ENCODE results near the gene SPTBN1. TPM values are rescaled to one million over a fixed set of nuclear protein-coding genes. Genes with fewer than 3 reads are reported as not detected.

Gene SPTBN1
- total and polyA plus RNA-seq, 2 experiments from 2014 or later, result 58.1 to 204 TPM

GRCh38 chr2:54644236-54644635 is 188.1 kb downstream of the SPTBN1 start:
- ATAC-seq, result no peak
- no peak for DNase-seq (ENCODE audit: low spot score)
- H3K27ac Mint-ChIP-seq, result no peak overlapping the region
- H3K36me3 ChIP-seq (ENCODE audit: insufficient read depth), result peaks cover 60% of the 10 kb centered on the region
- no peak overlapping the region for H3K27ac ChIP-seq (ENCODE audit: low read depth)
- peaks cover 83% of the 10 kb centered on the region for H3K36me3 Mint-ChIP-seq (ENCODE audit: low read depth)
- H3K27me3 Mint-ChIP-seq (ENCODE audit: insufficient read depth, low read depth, poor library complexity), result peaks cover 11% of the 10 kb centered on the region
- no peak overlapping the region for H3K4me2 ChIP-seq
- H4K20me1 ChIP-seq (replicated peaks; ENCODE audit: insufficient read depth), result no peaks in the 10 kb centered on the region; the same call in 1 of the 2 replicates
- H3K9me2 ChIP-seq (ENCODE audit: insufficient read depth), result no peaks in the 10 kb centered on the region
- no peaks in the 10 kb centered on the region for H3K79me2 ChIP-seq (replicated peaks; ENCODE audit: insufficient read depth)
- no peak overlapping the region for H3K4me3 Mint-ChIP-seq
- no peaks in the 10 kb centered on the region for H3K9me3 Mint-ChIP-seq
- no peaks in the 10 kb centered on the region for H3K27me3 ChIP-seq (ENCODE audit: insufficient read depth)
- H3K4me1 Mint-ChIP-seq, result no peaks in the 10 kb centered on the region; the same call in 2 of the 3 replicates
- no peaks in the 10 kb centered on the region for H3K4me1 ChIP-seq (ENCODE audit: insufficient read depth)
- TF ChIP-seq, protein P1, sequence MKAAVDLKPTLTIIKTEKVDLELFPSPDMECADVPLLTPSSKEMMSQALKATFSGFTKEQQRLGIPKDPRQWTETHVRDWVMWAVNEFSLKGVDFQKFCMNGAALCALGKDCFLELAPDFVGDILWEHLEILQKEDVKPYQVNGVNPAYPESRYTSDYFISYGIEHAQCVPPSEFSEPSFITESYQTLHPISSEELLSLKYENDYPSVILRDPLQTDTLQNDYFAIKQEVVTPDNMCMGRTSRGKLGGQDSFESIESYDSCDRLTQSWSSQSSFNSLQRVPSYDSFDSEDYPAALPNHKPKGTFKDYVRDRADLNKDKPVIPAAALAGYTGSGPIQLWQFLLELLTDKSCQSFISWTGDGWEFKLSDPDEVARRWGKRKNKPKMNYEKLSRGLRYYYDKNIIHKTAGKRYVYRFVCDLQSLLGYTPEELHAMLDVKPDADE (IDR thresholded peaks at IDR 0.05), result no peak
- TF ChIP-seq STAT1 (IDR thresholded peaks at IDR 0.05; ENCODE audit: unreplicated experiment) (no peak), JUNB (IDR thresholded peaks at IDR 0.05; ENCODE audit: unreplicated experiment) (no peak), ZNF331 (CRISPR knock-in tag; IDR thresholded peaks at IDR 0.05; ENCODE audit: low read depth) (no peak), ZNF114 (CRISPR knock-in tag; IDR thresholded peaks at IDR 0.05) (no peak), NANOG (IDR thresholded peaks at IDR 0.05; ENCODE audit: borderline replicate concordance) (no peak), CREB1 (CRISPR knock-in tag; IDR thresholded peaks at IDR 0.05; ENCODE audit: low read depth) (no peak), POLR2AphosphoS5 (IDR thresholded peaks at IDR 0.05; ENCODE audit: low read depth) (no peak), CTCF (conservative IDR thresholded peaks at IDR 0.05; ENCODE audit: low read depth in 2 of 2) (no peak), EZH2 (IDR thresholded peaks at IDR 0.05; ENCODE audit: low read depth, unreplicated experiment) (no peak), EZH2phosphoT487 (IDR thresholded peaks at IDR 0.05; ENCODE audit: unreplicated experiment) (no peak)
- TF ChIP-seq, protein P2, sequence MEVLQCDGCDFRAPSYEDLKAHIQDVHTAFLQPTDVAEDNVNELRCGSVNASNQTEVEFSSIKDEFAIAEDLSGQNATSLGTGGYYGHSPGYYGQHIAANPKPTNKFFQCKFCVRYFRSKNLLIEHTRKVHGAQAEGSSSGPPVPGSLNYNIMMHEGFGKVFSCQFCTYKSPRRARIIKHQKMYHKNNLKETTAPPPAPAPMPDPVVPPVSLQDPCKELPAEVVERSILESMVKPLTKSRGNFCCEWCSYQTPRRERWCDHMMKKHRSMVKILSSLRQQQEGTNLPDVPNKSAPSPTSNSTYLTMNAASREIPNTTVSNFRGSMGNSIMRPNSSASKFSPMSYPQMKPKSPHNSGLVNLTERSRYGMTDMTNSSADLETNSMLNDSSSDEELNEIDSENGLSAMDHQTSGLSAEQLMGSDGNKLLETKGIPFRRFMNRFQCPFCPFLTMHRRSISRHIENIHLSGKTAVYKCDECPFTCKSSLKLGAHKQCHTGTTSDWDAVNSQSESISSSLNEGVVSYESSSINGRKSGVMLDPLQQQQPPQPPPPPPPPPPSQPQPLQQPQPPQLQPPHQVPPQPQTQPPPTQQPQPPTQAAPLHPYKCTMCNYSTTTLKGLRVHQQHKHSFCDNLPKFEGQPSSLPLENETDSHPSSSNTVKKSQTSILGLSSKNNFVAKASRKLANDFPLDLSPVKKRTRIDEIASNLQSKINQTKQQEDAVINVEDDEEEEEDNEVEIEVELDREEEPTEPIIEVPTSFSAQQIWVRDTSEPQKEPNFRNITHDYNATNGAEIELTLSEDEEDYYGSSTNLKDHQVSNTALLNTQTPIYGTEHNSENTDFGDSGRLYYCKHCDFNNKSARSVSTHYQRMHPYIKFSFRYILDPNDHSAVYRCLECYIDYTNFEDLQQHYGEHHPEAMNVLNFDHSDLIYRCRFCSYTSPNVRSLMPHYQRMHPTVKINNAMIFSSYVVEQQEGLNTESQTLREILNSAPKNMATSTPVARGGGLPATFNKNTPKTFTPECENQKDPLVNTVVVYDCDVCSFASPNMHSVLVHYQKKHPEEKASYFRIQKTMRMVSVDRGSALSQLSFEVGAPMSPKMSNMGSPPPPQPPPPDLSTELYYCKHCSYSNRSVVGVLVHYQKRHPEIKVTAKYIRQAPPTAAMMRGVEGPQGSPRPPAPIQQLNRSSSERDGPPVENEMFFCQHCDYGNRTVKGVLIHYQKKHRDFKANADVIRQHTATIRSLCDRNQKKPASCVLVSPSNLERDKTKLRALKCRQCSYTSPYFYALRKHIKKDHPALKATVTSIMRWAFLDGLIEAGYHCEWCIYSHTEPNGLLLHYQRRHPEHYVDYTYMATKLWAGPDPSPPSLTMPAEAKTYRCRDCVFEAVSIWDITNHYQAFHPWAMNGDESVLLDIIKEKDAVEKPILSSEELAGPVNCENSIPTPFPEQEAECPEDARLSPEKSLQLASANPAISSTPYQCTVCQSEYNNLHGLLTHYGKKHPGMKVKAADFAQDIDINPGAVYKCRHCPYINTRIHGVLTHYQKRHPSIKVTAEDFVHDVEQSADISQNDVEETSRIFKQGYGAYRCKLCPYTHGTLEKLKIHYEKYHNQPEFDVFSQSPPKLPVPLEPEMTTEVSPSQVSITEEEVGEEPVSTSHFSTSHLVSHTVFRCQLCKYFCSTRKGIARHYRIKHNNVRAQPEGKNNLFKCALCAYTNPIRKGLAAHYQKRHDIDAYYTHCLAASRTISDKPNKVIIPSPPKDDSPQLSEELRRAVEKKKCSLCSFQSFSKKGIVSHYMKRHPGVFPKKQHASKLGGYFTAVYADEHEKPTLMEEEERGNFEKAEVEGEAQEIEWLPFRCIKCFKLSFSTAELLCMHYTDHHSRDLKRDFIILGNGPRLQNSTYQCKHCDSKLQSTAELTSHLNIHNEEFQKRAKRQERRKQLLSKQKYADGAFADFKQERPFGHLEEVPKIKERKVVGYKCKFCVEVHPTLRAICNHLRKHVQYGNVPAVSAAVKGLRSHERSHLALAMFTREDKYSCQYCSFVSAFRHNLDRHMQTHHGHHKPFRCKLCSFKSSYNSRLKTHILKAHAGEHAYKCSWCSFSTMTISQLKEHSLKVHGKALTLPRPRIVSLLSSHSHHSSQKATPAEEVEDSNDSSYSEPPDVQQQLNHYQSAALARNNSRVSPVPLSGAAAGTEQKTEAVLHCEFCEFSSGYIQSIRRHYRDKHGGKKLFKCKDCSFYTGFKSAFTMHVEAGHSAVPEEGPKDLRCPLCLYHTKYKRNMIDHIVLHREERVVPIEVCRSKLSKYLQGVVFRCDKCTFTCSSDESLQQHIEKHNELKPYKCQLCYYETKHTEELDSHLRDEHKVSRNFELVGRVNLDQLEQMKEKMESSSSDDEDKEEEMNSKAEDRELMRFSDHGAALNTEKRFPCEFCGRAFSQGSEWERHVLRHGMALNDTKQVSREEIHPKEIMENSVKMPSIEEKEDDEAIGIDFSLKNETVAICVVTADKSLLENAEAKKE (CRISPR knock-in tag; IDR thresholded peaks at IDR 0.05), result no peak
- H3F3A ChIP-seq (replicated peaks; ENCODE audit: low read depth), result no peaks in the 10 kb centered on the region
- no peak overlapping the region for H3K4me3 ChIP-seq
- H2AFZ ChIP-seq, result no peak overlapping the region

All from GM23338 (cell line).